Fibroblast of lung (primary cell): ENCODE data around the gene FSHR. TPM values are rescaled to one million over a fixed set of nuclear protein-coding genes. Genes with fewer than 3 reads are reported as not detected.

Experiments
- DNase-seq, 2 donors: peaks; one replicate each; pipeline versions ENCODE4 v3.0.0 to v3.0.0-alpha.2; 2010; ENCODE audit warnings: low read depth in 2 of 2
- H2AFZ ChIP-seq: 2 replicates; pipeline ENCODE4 v1.5.1; 2012; ENCODE audit warnings: low read length, control low read depth, inconsistent platforms
- H3K27ac ChIP-seq: 2 replicates; pipeline ENCODE4 v1.5.1; 2011; ENCODE audit warnings: low read length, control low read depth; ENCODE audit not compliant: insufficient read depth
- H3K27me3 ChIP-seq: 2 replicates; pipeline ENCODE4 v1.5.1; 2011; ENCODE audit warnings: mild to moderate bottlenecking, low read length; ENCODE audit not compliant: control insufficient read depth, insufficient read depth
- H3K36me3 ChIP-seq: 2 replicates; pipeline ENCODE4 v1.5.1; 2011; ENCODE audit warnings: low read length; ENCODE audit not compliant: control insufficient read depth, insufficient read depth
- H3K4me1 ChIP-seq: 2 replicates; pipeline ENCODE4 v1.5.1; 2011; ENCODE audit warnings: low read length; ENCODE audit not compliant: control insufficient read depth, insufficient read depth; ENCODE audit errors: extremely low read depth
- H3K4me2 ChIP-seq: 2 replicates; pipeline ENCODE4 v1.5.1; 2011; ENCODE audit warnings: low read length, control low read depth; ENCODE audit not compliant: insufficient read depth; ENCODE audit errors: extremely low read depth
- H3K4me3 ChIP-seq, 4 experiments: fragments of 200-600 bp in 1 of 4; sonication (generic) in 1 of 4; replicated peaks in 1 of 4; 2 replicates each; pipeline ENCODE4 v1.5.1; 2011 to 2016; ENCODE audit warnings: low read length in 4 of 4, low read depth in 3 of 4, mild to moderate bottlenecking in 3 of 4, control low read depth in 2 of 4, inconsistent platforms in 1 of 4, mixed read lengths in 1 of 4; ENCODE audit not compliant: insufficient read depth in 1 of 4; ENCODE audit errors: control extremely low read depth in 1 of 4
- H3K79me2 ChIP-seq: 2 replicates; pipeline ENCODE4 v1.5.1; 2012; ENCODE audit warnings: mild to moderate bottlenecking, low read length, inconsistent platforms; ENCODE audit not compliant: control insufficient read depth, insufficient read depth
- H3K9ac ChIP-seq: 2 replicates; pipeline ENCODE4 v1.5.1; 2011; ENCODE audit warnings: mild to moderate bottlenecking, low read length, control low read depth; ENCODE audit not compliant: insufficient read depth
- H3K9me3 ChIP-seq: 2 replicates; pipeline ENCODE4 v1.5.1; 2012; ENCODE audit warnings: low read depth, low read length; ENCODE audit not compliant: control insufficient read depth, insufficient read depth
- H4K20me1 ChIP-seq: 2 replicates; pipeline ENCODE4 v1.5.1; 2011; ENCODE audit warnings: low read length; ENCODE audit not compliant: control insufficient read depth, insufficient read depth; ENCODE audit errors: extremely low read depth
- CTCF ChIP-seq, 2 donors: IDR thresholded peaks in 1 of 2; conservative IDR thresholded peaks in 1 of 2; 1 replicate in 1 of 2; 2 replicates in 1 of 2; pipeline ENCODE4 v1.5.1; 2011 to 2012; ENCODE audit warnings: low read length in 2 of 2, control low read depth in 1 of 2, inconsistent platforms in 1 of 2, low read depth in 1 of 2, mild to moderate bottlenecking in 1 of 2
- EZH2 ChIP-seq: IDR thresholded peaks from 2 replicates; pipeline ENCODE4 v1.5.1; 2012; ENCODE audit warnings: low read length, control low read depth, mild to moderate bottlenecking; ENCODE audit errors: missing control alignments
- polyA plus RNA-seq, 2 donors: library from polyadenylated mRNA; depleted of rRNA in 1 of 2; stranded (reverse) in 1 of 2; unstranded in 1 of 2; fragments of >200 nt; gene quantifications; 2 replicates each; pipeline ENCODE4 v1.2.1, GENCODE V29; 2011 to 2012; ENCODE audit warnings: missing spikeins in 1 of 2
- total RNA-seq: library from RNA; depleted of rRNA; stranded (reverse); fragments of >200 nt; gene quantifications from 2 replicates; pipeline ENCODE4 v1.2.1, GENCODE V29; 2014

FSHR gene
- total and polyA plus RNA-seq, 2 donors (not counting 1 experiment from before 2014, with no cell fraction given), result not detected

- H4K20me1 ChIP-seq, result no peaks in the 10 kb centered on the region
- H3K4me1 ChIP-seq, result no peaks in the 10 kb centered on the region
- H3K9ac ChIP-seq, result no peak overlapping the region
- no peaks in the 10 kb centered on the region for H3K9me3 ChIP-seq
- H3K27me3 ChIP-seq, result no peaks in the 10 kb centered on the region
- no peak overlapping the region for H2AFZ ChIP-seq
- H3K79me2 ChIP-seq, result no peaks in the 10 kb centered on the region
- no peak overlapping the region for H3K4me2 ChIP-seq
- no peak for TF ChIP-seq CTCF (conservative IDR thresholded peaks at IDR 0.05 in 1 of 2, IDR thresholded peaks at IDR 0.05 in 1 of 2; ENCODE audit: low read depth in 1 of 2, low read length in 2 of 2)
- no peak for TF ChIP-seq EZH2
- H3K4me3 ChIP-seq, result no peak overlapping the region
- no peak overlapping the region for H3K27ac ChIP-seq
- H3K36me3 ChIP-seq, result no peaks in the 10 kb centered on the region
- no peak for DNase-seq
Measured at GRCh38 chr2:49108436-49108835, 45.9 kb downstream of the FSHR start.

- TF ChIP-seq CTCF (conservative IDR thresholded peaks at IDR 0.05 in 1 of 2, IDR thresholded peaks at IDR 0.05 in 1 of 2; ENCODE audit: low read depth in 1 of 2, low read length in 2 of 2) (no peak), EZH2 (no peak)
- Histone ChIP-seq H3K4me3 (no peak overlapping the region), H3K9ac (no peak overlapping the region), H4K20me1 (no peaks in the 10 kb centered on the region), H3K4me1 (no peaks in the 10 kb centered on the region), H3K36me3 (no peaks in the 10 kb centered on the region), H3K27ac (no peak overlapping the region), H2AFZ (no peak overlapping the region), H3K4me2 (no peak overlapping the region), H3K79me2 (no peaks in the 10 kb centered on the region), H3K9me3 (no peaks in the 10 kb centered on the region), H3K27me3 (no peaks in the 10 kb centered on the region)
- DNase-seq, result no peak
Measured at GRCh38 chr2:49105506-49105905, 48.8 kb downstream of the FSHR start.

GRCh38 chr2:49102146-49102545 lies 52.2 kb downstream of the FSHR start:
- no peak overlapping the region for H3K27ac ChIP-seq
- no peak overlapping the region for H3K9ac ChIP-seq
- H3K79me2 ChIP-seq, result no peaks in the 10 kb centered on the region
- DNase-seq, result no peak
- TF ChIP-seq CTCF (conservative IDR thresholded peaks at IDR 0.05 in 1 of 2, IDR thresholded peaks at IDR 0.05 in 1 of 2; ENCODE audit: low read depth in 1 of 2, low read length in 2 of 2) (no peak), EZH2 (no peak)
- H3K9me3 ChIP-seq, result no peaks in the 10 kb centered on the region
- no peaks in the 10 kb centered on the region for H3K36me3 ChIP-seq
- no peaks in the 10 kb centered on the region for H3K27me3 ChIP-seq
- H3K4me2 ChIP-seq, result no peak overlapping the region
- no peak overlapping the region for H2AFZ ChIP-seq
- H3K4me1 ChIP-seq, result no peaks in the 10 kb centered on the region
- H4K20me1 ChIP-seq, result no peaks in the 10 kb centered on the region
- no peak overlapping the region for H3K4me3 ChIP-seq
